NK-92 (cell line): Measurements from ENCODE around the gene PPFIA4.
A peak's percentile ranks its signal among the peaks of the same experiment; 100 is the strongest.
"Not testable (repeated sequence)": the region's sequence is repeated elsewhere in the genome, so short reads cannot be mapped to it uniquely, and the experiment has no call there.

Experiments
- DNase-seq: peaks from one replicate; lab custom pipeline; 2025; ENCODE audit not compliant: unreplicated experiment; lab: John Stamatoyannopoulos, UW

Gene PPFIA4

DNA sequence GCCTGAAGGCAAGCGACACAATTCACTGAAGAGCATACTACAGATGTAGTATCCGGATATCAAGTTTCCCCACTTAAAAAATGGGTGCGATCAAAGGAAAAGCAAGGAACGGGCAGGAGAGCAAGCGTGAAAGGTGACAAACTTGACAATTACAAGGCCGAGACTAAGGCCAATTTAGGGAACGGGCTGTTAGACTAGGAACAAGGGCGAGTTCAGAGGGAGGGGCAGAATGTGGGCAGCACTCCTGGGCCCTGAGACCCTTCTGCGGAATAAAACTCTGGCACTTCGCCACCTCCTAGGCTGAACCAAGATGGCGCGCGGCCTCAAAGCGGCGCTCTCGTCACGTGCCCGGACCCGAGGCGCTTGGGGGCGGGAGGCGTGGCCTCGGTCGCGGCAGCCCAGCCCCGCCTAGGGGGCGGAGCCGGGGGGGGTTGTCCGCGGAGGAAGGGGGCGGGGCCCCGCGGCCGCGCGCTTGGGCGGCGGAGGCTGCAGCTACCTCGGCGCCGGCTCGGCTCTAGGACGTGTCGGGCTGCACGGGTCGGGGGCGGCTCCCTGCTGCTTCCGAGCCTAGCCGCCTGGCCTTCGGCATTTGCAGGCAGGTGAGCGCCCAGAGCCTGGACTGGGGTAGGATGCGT lies at the start of gene PPFIA4:
Gene PPFIA4, plus strand, starts transcription at position 461 of the 635 bp plus-strand sequence. CDS start 12,518 bp downstream, outside the sequence.
- DNase-seq = no peak

GRCh38 chr1:202976633-202977032 lies 49.7 kb upstream of the PPFIA4 start:
- no peak for DNase-seq

DNA sequence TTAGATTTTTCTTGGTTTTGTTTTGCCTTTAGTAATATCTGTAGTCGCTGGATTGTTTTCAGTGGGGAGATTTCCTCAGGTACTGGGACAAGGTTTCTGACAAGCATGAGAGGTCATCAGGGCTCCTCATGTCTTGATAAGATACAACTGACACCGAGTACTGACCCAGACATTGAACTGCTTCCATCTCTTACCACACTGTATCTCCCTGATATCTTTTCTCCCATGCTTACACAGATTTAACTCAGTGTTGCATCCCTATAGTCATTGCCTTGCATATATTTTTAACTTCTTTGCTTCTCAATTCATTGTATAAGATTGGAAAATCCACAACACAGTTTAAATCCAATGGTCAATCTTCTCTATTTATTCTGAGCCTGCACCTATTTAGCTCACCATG lies 46.8 kb upstream of the PPFIA4 start:
- no peak for DNase-seq

- no peak for DNase-seq
Measured at GRCh38 chr1:202981939-202982338, 44.4 kb upstream of the PPFIA4 start.

DNA sequence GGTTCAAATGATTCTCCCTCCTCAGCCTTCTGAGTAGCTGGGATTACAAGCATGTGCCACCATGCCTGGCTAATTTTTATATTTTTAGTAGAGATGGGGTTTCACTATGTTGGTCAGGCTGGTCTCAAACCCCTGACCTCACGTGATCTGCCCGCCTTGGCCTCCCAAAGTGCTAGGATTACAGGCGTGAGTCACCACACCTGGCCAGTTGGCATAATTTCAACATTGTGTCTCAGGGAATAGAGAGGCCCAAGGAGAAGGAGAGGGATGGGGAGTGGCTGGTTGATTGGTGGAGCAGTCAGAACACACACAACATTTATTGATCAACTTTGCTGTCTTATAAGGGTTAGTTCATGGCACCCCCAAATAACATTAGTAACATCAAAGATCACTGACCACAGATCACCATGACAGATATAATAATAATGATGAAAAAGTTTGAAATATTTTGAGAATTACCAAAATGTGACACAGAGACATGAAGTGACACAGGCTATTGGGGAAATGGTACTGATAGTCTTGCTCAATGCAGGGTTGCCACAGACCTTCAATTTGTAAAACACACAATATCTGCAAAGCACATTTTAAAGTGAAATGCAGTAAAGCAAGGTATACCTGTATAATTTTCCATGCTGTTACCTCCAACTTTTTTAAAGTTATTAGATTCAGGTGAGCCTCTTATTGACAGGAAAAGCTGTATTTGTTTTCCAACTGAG lies 43.4 kb upstream of the PPFIA4 start:
- DNase-seq = no peak

DNA sequence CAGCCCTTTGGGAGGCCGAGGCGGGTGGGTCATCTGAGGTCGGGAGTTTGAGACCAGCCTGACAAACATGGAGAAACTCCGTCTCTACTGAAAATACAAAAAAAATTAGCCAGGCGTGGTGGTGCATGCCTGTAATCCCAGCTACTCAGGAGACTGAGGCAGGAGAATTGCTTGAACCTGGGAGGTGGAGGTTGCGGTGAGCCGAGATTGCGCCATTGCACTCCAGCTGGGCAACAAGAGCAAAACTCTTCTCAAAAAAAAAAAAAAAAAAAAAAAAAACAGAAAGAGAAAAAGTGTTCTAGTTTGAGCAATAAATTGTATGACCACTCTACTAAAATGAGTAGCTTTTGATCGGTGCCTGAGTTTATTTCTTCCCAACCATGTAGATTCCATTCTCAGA lies 40.2 kb upstream of the PPFIA4 start:
- not testable (repeated sequence) for DNase-seq

DNA sequence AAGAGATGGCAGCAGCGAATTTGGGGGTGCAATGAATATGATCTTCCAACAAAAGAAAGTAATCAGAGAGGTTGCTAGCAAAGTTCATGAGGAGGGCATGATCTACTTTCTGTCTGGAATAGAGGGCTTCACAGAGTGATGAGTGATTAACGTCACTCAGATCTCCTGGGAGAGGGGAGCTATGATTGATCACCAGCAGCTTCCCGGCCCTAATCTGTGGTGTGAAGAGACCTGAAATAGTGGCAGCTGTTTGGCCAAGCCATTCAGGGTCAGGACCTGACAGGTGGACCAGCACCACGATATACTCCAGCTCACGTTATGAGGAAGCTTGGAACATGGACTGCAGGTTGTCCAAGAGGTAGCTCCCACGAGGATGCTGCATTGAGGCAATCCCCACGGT lies 39.0 kb upstream of the PPFIA4 start:
- DNase-seq = no peak

DNA sequence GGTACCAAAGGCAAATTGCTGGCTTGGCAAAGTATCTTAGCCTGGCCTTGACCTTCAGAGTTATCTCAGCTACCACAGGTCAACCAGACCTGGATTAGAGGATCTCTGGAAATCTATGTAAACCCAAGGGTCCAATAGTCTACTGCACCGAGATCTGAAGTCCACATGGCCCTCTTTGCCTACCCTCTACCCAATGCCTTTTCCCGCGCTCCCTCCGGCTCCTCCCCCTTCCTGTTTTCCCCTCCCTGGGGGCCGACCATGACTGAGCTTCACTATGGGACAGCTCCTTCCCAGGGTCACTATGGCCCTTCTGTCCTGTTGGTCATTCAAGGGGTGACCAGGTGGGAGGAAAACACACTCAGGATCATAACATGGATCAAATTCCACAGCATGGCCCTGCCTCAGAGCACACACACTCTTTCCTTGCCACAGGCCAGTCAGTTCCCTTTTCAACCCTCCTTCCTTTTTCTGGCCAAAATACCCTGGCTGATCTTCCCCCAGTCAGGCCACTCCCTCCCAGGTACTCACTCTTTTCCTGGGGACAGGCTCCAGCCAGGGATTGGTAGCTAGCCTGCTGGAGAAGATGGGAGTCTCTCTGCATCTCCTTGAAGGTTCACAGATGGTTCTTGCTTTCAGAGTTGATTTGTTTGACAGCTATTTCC lies 38.2 kb upstream of the PPFIA4 start:
- no peak for DNase-seq

GRCh38 chr1:202989879-202990278 lies 36.4 kb upstream of the PPFIA4 start:
- no peak for DNase-seq

DNA sequence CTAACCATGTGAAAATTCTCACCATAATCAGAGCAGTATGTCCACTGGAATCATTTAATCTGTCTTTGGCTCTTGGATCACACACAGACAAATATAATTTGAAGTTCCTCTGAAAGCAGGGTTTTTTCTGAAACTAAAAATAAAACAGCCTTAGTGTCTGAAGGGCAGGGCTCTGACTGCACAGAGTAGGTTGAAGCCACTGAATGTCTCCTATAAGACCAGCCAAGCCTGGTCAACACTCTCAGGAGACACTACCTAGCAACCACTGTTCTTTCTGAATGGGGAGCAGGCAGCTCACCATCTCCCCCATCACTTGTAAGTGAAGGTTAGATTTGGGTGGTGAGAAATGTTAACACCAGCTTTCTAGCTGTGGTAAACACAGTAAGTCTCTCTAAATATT lies 35.2 kb upstream of the PPFIA4 start:
- DNase-seq = no peak

GRCh38 chr1:202994756-202995155 lies 31.5 kb upstream of the PPFIA4 start:
- no peak for DNase-seq

DNA sequence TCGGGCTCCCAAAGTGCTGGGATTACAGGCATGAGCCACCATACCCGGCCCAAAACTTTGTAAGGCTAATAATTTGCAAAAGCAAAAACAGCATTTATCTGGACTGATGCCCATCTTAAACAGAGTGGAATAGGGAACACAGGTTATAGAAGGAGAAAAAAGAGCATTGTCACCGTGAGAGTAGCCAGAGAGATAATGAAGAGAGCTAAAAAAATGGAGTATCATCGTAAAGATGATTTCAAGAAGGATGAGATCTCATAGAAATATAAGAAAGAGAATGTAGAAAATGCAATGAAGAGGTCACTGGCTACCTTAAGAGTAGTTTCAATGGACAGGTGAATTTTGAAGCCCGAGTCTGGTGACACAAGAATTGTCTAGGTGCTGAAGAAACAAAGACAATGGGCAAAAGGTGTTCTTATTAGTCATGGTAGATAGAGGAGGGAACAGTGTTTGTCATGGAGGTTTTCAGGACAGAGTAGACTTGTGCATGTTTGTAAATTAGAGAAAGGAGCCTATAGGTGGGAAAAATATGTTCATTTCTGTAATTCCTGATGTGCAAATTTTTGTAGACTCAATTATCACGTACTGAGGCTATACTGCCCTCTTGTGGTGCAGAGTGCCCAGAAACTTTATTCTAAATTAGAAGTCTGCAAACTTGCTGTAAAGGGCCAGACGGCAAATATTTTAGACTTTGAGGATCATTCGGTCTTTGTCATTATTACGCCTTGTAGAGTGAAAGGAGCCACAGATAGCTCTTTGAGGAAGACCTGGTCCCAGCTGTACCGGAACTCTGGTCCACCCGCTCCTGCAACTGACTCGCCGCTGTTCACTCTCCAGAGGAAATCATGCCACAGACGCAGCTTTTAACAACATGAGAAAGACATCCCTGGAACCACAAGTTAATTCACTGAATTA lies 27.2 kb upstream of the PPFIA4 start:
- DNase-seq = no peak

GRCh38 chr1:203000217-203000944 lies 25.9 kb upstream of the PPFIA4 start:
- DNase-seq = no peak

- no peak for DNase-seq
Measured at GRCh38 chr1:203001986-203002385, 24.3 kb upstream of the PPFIA4 start.

DNA sequence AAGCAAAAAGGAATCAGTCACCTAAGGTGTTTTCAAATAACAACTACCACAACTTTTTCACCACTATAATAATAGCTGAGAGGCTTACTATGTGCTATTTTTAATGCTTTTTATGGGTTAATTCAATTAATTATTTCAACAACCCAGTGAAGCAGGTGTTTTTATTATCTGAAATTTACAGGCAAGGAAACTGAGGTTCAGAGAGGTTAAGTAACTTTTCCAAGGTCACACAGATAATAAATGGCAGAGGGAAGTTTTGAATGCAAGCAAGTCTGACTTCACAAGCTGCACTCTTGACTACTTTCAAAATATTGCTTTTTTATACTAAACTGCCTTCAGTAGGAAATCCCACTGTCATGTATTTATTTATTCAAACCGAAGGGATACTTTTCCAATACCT lies 23.3 kb upstream of the PPFIA4 start:
- no peak for DNase-seq

GRCh38 chr1:203005395-203006142 lies 20.7 kb upstream of the PPFIA4 start:
- DNase-seq = not testable (repeated sequence)

DNA sequence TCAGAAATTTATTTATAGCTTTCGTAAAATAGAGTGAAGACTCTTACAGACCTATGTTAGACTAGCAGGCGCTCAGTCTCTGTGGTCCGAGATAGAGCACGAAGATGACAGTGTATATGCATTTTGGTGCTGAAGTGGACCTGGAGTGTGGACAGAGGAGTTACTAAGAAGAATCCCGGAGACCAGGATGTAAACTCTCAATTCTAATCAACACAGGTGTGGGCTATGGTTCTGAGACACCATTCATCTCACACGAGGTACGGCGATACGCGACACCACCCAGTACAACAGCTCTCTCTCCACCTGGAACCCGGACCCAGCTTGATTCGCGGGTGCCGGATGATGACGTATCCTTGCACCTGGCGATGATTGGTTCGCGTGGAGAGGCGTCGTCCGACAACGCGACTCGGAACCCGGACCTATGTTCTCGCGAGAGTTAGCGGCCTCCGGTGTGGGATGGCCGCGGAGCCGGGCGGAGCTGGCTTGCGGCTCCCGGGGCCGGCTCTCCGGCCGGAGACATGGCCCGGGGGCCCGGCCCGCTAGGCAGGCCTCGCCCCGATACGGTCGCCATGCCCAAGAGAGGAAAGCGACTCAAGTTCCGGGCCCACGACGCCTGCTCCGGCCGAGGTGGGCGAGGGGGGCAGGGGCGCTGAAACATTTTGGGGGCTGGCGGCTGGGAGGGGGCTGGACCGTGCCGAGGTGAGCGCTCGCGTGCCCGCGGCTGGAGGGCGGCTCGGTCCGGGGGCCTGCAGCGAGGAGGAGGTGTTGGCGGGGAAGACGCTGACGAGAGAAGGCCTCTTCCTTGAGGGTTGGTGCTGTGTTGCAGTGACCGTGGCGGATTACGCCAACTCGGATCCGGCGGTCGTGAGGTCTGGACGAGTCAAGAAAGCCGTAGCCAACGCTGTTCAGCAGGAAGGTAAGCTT lies 19.1 kb upstream of the PPFIA4 start, which contains the start of gene TMEM183A:
Gene TMEM183A, plus strand, starts transcription at position 427 of the 924 bp plus-strand sequence. Its CDS starts 92 bp downstream, at position 519.
- DNase-seq = peak; percentile 75

DNA sequence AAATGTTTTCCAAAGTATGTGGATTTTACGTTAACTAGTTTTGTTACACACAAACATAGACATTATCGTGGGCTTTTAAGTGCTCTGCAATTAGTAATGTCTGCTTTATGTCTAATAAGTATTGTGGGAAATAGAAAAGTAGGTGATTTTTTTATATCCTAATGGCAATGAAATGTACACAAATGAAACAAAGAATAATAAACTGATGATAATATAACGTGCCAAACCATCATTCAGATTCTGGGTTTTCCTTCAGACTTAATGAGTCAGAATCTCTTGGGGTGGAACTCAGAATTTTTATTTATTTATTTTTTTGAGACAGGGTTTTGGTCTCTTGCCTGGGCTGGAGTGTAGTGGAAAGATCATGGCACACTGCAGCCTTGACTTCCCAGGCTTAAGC lies 17.1 kb upstream of the PPFIA4 start:
- no peak for DNase-seq

GRCh38 chr1:203011582-203011981 lies 14.7 kb upstream of the PPFIA4 start:
- DNase-seq = no peak
